CD4-positive, alpha-beta T cell treated with Interleukin-4 for 4 hours (primary cell): ENCODE results near the gene ITGB3.
"Not testable (repeated sequence)": the region's sequence is repeated elsewhere in the genome, so short reads cannot be mapped to it uniquely, and the experiment has no call there.

ENCODE experiments used
- DNase-seq: peaks from one replicate; pipeline ENCODE4 v3.0.0-alpha.2; 2020

The ITGB3 gene

DNA sequence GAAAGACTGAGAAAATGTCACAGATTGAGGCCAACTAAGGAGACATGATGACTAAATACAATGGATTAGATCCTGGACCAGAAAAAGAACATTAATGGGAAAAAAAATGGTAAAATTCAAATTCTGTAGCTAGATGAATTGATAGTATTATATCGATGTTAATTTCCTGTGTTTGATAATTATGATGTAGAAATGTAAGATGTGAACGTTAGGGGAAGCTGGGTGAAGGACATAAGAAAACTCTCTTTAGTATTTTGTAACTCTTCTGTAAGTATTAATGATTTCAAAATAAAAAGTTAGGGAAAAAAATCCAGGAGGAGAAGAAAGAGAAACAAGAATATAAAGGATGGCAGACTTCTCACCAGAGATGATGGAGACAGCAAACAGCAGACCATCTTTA lies 2.8 kb upstream of the ITGB3 start:
- DNase-seq = no peak

DNA sequence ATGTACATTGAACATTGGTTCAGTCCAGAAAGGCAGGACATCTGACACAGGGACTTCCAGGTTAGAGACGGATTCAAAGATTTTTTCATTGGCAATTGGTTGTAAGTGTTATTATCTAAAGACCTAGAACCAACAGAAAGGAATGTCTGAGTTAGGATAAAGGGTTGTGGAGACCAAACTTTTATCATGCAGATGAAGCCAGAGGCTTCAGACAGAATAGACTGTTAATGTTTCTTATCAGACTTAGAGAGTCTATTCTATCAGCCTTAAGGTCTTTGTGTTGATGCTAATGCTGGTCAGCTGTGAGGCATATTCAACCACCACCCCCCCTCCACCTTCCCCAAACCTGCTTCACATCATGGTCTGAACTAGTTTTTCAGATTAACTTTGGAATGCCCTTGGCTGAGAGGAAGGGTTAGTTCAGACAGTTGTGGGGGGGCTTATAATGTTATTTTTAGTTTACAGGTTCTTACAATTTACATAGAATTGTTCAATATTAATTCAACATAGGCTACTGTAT lies 2.1 kb upstream of the ITGB3 start:
- DNase-seq = no peak

DNA sequence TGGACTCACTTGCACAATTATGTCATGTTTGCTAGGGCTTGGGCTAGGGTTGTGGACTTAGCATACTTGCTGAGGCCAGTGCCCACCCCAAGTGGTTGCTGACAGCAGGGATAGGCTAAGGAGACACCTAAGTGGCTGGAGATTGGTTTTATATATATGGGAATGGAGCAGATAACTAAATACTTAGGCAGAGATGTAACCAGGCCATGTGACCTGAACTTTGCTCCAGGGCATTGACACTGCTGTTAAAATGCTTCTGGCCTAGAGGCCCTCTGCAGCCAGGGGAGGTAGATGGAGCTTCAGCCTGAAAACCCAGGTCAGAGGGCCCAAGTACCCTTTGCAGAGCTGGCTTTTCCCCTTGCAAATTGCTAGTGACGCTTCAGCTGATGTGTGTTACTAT lies 1.4 kb upstream of the ITGB3 start:
- DNase-seq = no peak

DNA sequence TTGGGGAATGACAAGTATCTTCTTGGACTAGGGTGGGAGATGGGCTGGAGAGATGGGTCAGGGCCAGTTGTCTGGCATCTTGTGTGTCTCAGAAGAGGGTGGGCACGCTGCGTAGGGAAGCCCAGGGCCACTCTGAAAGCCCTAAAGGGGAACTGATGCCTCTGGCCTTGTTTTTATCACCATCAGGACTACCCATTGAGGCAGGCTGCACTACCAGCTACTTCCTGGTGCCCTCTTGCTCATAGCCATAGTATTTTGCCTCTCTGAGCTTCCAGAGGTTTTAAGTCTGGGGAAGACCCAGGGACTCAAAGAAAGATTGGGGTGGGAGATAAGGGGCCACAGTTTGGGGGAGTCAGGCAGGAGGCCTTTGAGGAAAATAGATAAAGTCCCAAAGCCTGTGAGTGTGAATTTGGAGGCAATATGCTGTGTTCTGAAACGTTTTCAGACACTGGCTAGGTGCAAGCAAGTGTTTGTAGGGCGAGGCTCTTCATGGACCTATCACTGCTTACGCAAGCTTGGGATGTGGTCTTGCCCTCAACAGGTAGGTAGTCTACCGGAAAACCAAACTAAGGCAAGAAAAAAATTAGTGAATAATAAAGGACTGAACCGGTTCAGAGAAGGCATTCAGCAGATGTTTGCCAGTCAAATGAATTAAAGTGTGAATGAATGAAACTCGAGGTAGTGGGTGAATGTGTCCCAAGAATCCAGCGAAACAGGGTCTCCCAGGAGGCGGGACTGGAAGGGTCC lies 688 bp upstream of the ITGB3 start:
- DNase-seq = no peak

DNA sequence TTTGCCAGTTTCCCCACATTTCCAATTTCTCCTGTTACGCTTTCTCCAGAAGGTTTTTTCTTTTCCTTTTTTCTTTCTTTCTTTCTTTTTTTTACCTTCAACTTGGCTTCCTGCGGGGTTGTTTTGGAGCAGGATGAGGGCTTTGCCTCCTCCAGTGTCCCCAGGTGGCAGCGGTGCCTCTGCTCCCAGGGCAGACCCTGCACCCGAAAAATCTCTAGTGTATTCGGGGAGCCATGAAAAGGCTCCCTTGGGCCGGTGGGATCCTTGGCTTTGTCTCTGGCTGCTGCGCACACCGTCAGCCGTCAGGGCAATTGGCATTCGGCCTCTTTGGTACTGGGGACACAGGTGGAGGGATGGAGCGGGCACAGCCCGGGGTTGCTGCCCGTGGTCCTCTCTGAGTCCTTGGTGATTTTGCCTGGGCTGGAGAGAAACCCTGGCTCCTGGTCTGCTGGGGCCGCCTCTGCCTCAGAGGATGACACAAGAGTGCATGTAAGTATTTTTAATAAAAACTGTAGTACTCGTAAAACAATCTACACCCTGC lies 846 bp downstream of the ITGB3 start:
- no peak for DNase-seq

DNA sequence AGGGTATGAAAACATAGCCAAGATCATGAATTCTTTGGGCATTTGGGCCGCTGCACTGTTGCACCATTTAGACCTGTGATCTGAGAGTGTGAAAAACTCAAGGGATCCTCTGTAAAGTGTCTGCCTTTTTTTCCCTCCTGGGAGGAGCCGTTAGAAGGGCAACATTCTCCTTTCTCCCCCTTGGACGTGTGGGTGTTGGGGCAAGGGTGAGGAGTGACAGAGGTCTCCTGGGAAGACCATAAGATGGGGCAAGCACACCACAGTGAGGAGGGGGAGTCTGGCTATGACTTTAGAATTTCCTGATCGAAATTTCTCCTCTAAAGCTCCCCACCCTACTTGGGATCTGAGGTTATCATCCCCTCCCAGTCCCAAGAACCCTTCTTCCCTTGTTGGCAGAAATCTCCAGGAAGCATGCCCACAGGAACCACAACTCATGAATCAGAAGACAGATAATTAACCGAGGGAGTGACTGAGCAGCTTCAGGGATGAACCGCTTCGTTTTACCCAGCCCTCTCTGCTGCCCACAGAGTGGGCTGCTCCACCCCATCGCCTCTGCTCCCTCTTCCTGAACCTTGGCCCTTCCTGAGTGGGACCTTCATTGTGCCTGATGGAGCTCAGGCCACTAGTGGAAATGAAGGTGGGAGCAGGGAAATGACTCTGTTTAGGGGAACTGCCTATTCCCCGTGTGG lies 4.2 kb downstream of the ITGB3 start:
- DNase-seq = no peak

DNA sequence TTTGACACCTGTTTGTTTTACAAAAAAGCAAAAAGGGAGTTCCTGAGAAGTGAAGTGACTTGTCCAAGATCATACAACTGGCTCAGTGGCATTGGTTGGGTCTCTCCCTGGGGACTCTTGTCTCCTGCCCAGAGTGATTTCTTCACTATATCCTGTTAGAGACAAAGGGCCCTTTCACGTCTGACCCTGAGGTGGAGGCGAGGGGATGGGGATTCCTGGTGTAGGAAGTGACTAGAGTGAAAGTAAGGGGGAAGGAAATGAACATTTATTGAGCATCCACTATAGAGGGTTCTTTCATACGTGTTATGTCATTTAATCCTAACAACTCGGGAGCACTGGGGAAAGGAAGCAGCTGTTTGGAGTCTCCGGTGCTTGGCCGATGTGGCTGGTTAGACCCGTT lies 9.0 kb downstream of the ITGB3 start:
- DNase-seq = no peak

DNA sequence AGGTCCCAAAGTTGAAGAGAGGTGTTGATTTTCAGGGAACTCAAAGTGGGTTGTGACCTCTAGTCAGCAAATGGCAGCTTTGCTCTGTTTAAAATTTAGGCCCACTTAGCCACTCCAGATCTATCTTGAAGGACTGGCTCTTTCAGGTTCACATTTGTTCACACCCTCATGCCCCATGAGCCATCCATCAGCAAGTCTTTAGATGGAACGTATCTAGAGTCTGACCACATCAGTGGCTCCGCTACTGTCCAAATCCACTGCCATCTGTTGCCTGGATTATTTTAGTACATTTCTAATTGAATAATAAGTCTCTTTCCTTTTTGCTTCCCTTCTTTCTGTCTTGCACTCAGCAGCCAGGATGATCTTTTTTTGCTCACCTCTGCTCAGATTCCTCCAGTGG lies 10.5 kb downstream of the ITGB3 start:
- no peak for DNase-seq

DNA sequence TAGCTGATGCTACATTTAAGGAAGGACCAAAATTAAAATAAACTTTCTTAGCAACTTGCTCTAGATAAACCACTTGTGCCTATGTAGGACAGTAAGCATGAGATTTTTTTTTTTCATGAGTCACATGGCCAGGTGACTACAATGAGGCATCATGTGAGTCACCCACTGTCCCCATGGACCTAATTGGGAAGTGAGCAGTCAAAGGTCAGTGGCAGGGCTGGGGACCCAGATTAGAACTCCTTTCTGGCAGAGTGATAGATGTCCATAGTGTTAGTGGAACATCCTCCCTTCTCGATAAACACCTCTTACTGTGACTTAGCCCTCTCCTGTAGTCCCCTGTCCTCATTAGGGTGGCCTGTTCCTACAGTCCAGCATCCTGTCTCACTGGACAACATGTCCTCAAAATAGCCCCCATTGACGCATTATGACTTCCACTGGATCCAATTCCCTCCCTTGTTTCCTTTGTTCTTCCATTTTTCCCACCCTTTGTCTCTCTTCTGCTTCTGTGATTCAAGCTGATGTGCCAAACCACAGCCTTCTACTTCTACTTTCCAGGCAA lies 12.4 kb downstream of the ITGB3 start:
- DNase-seq = no peak

DNA sequence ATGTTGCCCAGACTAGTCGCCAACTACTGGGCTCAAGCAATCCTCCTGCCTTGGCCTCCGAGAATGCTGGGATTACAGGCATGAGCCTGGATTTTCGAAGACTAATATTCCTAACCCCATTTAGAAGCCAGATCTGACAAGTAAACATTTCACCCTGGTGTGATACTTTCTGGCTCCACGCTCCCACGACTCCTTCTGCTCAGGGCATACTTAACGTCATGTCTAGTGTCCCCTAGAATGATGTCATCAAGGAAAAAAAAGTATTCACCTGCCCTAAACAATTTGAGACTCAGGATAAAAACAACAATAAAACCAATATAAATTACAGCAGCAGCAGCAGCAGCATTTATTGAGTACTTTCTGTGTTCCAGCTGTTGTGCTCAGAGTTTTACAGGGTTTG lies 13.2 kb downstream of the ITGB3 start:
- no peak for DNase-seq

DNA sequence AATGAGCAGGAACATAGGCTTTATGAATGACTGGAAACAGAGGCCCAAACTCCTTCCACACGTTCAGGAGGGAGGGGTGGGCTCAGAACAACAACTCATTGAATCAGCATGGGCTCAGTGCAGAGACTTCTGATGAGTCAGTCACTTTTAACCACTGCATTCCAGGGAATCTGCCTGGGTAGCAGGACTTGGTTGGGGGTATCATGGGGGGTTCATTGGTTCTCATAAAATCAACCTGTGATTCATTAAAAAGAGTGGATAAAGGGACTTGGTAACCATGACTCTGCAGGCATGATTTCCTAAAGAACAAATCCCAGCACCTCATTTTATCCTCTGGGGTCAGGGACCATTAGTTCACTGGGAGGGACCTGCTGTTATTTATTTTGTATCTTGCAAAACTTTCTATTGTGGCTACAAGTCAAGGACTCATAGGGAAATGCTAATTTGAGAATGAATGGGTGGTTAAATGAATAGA lies 13.8 kb downstream of the ITGB3 start:
- no peak for DNase-seq

DNA sequence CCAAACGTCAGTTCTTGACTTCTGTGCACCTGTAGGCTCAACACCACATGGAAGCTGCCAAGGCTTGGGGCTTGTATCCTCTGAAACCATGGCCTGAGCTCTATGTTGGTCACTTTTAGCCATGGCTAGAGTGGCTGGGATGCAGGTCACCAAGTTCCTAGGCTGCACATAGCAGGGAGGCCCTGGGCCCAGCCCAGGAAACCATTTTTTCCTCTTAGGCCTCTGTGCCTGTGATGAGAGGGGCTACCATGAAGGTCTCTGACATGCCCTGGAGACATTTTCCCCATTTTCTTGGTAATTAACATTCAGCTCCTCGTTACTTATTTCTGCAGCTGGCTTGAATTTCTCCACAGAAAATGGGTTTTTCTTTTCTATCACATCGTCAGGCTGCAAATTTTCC lies 15.3 kb downstream of the ITGB3 start:
- not testable (repeated sequence) for DNase-seq

DNA sequence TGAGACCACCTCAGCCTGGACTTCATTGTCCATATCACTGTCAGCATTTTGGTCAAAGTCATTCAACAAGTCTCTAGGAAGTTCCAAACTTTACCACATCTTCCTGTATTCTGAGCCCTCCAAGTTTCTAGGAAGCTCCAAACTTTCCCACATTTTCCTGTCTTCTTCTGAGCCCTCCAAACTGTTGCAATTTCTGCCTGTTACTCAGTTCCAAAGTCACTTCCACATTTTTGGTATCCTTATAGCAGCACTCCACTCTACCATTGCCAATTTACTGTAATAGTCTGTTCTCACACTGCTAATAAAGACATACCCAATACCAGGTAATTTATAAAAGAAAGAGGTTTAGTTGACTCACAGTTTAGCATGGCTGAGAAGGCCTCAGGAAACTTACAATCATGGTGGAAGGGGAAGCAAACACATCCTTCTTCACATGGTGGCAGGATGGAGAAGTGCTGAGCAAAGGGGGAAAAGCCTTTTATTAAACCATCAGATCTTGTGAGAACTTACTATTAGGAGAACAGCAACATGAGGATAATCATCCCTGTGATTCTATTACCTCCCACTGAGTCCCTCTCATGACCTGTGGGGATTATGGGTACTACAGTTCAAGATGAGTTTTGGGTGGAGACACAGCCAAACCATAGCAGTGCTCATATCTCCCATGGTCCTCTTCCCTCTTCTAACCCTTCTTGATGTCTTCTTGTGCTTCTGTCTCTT lies 16.1 kb downstream of the ITGB3 start:
- DNase-seq = not testable (repeated sequence)

DNA sequence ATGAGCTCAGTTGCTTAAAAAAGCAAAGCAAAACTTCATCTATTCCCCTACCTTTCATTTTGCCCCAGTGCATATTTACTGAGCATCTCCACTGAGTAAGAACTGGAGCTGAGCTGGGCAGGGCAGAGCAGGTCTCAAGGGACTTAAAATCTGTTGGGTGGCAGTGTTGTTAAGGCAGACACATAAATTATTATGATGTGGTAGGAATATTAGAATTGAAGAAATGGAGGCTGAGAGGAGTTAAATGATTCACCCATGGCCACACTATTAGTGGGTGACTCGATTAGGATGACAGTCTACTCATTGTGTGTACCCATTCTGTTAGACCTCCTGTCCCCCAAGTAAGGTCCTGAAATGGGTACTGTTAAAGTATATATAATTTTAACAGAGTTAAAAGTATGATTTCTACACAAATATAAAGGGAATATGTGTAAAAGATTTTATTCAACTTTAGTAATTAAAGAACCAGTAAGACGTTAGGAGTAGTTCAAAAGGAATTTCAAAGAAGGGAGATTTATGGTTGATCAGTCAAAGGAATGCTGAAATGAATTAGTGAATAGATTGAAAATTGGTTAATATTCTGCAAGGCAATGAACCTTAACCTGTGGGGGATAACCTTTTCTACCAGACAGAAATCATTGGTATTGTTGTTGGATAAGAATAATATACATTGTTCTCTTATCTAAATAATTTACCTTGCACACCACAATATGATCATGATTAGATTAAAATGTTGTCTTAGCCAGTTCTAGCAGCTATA lies 17.5 kb downstream of the ITGB3 start:
- no peak for DNase-seq

DNA sequence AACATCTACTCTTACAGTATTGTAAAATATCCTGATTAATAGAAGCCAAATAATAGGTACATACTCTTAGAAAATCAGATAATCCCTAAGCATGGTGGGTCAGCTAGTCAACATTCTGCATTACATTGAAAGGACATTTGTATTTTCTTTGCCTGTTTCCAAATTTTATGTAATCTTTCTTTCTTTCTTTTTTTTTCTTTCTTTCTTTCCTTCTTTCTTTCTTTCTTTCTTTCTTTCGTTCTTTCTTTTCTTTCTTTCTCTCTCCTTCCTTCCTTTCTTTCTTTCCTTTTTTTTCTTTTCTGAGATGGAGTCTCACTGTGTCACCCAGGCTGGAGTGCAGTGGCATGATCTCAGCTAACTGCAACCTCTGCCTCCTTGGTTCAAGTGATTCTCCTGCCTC lies 18.9 kb downstream of the ITGB3 start:
- DNase-seq = no peak

DNA sequence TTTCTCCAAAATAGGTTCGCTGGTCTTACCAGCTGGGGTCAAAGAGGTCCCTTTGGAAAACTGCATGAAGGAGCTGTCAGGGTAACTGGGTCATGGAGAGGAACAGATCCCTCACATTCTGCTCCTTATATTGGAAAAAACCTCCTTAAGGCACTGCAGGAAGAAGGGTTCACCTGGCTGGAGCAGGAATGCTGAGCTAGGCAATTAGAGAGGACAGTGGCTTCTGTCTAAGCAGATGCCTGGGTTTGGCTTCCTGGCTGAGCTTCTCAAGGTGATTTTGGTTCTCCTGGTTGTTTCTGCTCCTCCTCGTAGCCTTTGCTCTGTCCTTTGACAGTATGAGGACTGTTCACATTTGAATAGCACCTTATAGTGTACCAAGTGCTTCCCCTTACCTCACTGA lies 19.6 kb downstream of the ITGB3 start:
- DNase-seq = no peak

DNA sequence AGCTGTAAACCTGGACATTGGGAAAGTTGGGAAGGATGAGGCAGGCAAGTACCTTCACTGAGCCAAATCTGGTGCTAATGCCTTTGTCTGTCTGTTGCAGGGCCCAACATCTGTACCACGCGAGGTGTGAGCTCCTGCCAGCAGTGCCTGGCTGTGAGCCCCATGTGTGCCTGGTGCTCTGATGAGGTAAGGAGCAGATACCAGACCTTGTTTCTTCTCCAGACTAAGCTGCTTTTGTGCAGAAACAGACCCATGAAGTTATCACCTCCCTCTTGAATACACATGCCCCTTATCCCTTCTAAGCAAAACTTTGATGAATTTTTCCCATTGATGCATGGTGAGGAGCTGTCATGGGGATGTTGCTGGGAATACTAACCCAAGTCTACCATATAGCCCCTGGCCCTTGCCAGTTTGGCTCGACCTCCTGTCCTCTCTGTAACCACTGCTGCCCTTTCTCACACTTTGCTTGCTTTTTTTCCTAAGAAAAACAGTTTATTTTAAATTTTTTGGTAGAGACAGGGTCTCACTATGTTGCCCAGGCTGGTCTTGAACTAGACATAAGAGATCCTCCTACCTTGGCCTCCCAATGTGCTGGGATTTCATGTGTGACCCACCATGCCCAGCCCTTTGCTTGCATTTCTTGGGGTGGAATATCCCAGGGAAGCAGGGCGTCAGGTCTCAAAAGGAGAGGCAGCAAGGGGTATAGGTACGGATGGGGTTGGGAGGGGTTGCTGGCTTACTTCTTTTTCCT lies 20.9 kb downstream of the ITGB3 start:
- no peak for DNase-seq

DNA sequence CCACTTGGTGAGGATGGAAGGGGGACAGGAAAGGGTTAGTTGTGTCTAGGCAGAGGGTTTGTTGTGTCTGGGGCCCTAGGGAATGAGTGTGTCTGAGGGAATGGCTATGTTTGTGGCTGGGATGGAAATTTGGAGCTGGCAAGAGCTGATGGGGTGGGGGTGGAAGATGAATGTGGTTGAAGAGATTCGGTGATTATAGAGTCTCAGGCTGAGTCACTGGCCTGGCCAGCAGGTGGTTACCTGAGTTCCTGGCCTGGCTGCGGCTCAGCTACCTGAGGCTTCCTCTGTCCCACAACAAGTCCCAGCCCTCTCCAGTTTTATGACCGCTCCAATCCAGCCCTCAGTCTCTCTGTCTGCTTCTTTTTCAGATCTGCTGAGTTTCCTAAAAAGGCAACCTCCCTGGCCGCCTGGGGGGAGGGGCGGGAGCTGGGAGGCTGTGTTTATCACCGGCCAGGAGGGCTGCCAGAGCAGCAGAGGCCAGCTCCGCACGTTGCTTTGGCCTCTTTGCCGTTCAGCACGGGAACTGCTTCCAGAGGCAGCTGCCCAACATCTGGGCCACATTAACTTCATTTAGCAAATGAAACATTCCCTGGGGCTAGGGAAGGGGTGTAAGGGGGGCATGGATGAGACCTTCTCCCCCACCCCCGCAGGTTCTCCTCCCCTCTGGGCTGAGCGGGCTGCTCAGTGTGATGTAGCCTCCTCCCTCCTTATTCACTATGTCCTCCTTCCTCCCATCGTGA lies 21.8 kb downstream of the ITGB3 start:
- DNase-seq = no peak

DNA sequence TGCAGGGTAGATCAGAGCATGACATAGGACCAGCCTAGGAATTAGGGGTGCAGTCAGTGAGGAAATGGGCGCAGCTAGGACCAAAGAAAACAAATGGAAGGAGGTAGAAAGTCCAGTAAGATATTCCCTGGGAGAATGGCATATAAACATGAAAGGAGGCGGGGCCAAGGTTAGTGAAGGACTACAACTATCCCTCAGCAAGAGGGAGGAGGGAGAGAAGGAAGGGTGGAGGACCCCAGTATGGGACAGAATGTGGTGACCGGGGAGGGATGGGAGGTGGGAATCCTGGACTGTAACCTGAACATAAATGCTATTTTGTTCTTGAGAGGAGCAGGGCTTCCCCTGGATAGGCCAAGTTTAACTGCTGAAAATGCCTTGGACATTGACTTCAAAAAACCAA lies 22.8 kb downstream of the ITGB3 start:
- no peak for DNase-seq

DNA sequence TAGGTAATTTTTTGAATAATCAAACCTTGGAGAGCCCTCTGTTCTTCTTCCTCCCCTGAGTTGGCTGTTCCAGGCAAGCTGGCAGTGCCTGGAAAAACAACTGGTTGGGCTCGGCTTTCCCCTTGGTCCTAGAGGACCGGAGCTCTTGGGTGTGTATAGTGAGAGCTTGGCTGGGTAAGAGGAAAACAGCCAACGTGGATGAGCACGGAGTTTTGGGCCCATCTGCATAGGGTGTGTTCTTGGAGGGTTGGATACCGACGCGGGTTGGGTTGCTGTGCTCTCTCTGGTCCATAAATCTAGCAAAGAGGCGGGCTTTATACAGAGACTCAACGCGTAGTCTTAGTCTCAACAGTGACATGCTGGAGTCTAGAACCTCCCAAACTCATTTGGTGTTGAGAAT lies 23.2 kb downstream of the ITGB3 start:
- no peak for DNase-seq

DNA sequence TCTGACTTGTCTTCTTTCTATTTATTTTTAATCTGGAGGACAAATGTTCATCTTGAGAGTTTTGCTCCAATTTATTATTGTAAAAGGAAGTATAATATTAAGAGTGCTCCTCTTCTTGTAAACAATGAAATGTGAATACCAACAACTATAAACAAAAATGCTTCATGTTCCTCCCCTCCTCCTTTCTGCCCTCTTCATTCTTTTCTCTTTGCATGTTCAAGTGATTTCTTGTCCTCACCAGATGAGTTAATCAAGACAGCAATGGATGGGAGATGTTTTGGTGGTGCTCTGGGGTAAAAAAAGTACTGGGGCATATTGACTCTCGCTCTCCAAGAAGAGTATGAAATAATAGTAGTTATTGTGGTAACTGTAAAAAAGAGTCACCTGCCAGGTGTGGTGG lies 24.3 kb downstream of the ITGB3 start:
- no peak for DNase-seq
